GM23338 (cell line): Measurements from ENCODE around the gene BROX. TPM values are rescaled to one million over a fixed set of nuclear protein-coding genes. Genes with fewer than 3 reads are reported as not detected.

Experiments
- ATAC-seq: fragments of 200-7000 bp; cut with Tn5 transposase; 3 replicates; pipeline ENCODE4 v1.9.1; 2020
- DNase-seq: peaks from one replicate; pipeline ENCODE4 v3.0.0-alpha.2; 2015; ENCODE audit warnings: low spot score
- H2AFZ ChIP-seq: fragments of 200-600 bp; sonication (generic); 2 replicates; pipeline ENCODE4 v1.8.0; 2016; ENCODE audit warnings: antibody characterized with exemption, mild to moderate bottlenecking, moderate library complexity
- H3F3A ChIP-seq: fragments of 200-600 bp; sonication (generic); replicated peaks from 2 replicates; pipeline ENCODE4 v1.8.0; 2017; ENCODE audit warnings: antibody characterized with exemption, mixed run types, low read depth
- H3K27ac ChIP-seq: fragments of 200-600 bp; sonication (generic); 2 replicates; pipeline ENCODE4 v1.6.1; 2016; ENCODE audit warnings: low read depth
- H3K27me3 ChIP-seq: fragments of 200-600 bp; sonication (generic); 2 replicates; pipeline ENCODE4 v1.8.0; 2016; ENCODE audit warnings: mild to moderate bottlenecking, mixed run types, moderate library complexity; ENCODE audit not compliant: insufficient read depth
- H3K36me3 ChIP-seq: fragments of 200-600 bp; sonication (generic); 2 replicates; pipeline ENCODE4 v1.8.0; 2016; ENCODE audit warnings: mild to moderate bottlenecking; ENCODE audit not compliant: insufficient read depth
- H3K4me1 ChIP-seq: fragments of 200-600 bp; sonication (generic); 2 replicates; pipeline ENCODE4 v1.8.0; 2016; ENCODE audit warnings: mild to moderate bottlenecking, moderate library complexity; ENCODE audit not compliant: insufficient read depth
- H3K4me2 ChIP-seq: fragments of 200-600 bp; sonication (generic); 2 replicates; pipeline ENCODE4 v1.7.1; 2017; ENCODE audit warnings: mixed run types
- H3K4me3 ChIP-seq: fragments of 200-600 bp; sonication (generic); 2 replicates; pipeline ENCODE4 v1.6.1; 2016; ENCODE audit warnings: mixed run types
- H3K79me2 ChIP-seq: fragments of 200-600 bp; sonication (generic); replicated peaks from 2 replicates; pipeline ENCODE4 v1.8.0; 2017; ENCODE audit warnings: mild to moderate bottlenecking; ENCODE audit not compliant: insufficient read depth
- H3K9me2 ChIP-seq: fragments of 200-600 bp; sonication (generic); 2 replicates; pipeline ENCODE4 v1.8.0; 2017; ENCODE audit not compliant: insufficient read depth
- H4K20me1 ChIP-seq: fragments of 200-600 bp; sonication (generic); replicated peaks from 2 replicates; pipeline ENCODE4 v1.8.0; 2017; ENCODE audit warnings: mild to moderate bottlenecking; ENCODE audit not compliant: insufficient read depth
- H3K27ac Mint-ChIP-seq: 2 replicates; pipeline ENCODE4 v1.8.0; 2020; ENCODE audit warnings: inconsistent platforms, mild to moderate bottlenecking, moderate library complexity, mixed read lengths
- H3K27me3 Mint-ChIP-seq: 3 replicates; pipeline ENCODE4 v1.8.0; 2022; ENCODE audit warnings: low read depth, mild to moderate bottlenecking, moderate library complexity, mixed read lengths, inconsistent platforms; ENCODE audit not compliant: insufficient read depth, poor library complexity
- H3K36me3 Mint-ChIP-seq: 3 replicates; pipeline ENCODE4 v1.8.0; 2021; ENCODE audit warnings: low read depth, mild to moderate bottlenecking, inconsistent platforms, moderate library complexity, mixed read lengths
- H3K4me1 Mint-ChIP-seq: 3 replicates; pipeline ENCODE4 v1.8.0; 2020; ENCODE audit warnings: mild to moderate bottlenecking, inconsistent platforms, mixed read lengths
- H3K4me3 Mint-ChIP-seq: 3 replicates; pipeline ENCODE4 v1.8.0; 2021; ENCODE audit warnings: moderate library complexity, mild to moderate bottlenecking, inconsistent platforms, mixed read lengths
- H3K9me3 Mint-ChIP-seq: 3 replicates; pipeline ENCODE4 v1.8.0; 2020; ENCODE audit warnings: moderate library complexity, mild to moderate bottlenecking, inconsistent platforms, mixed read lengths
- CREB1 ChIP-seq: fragments of 250-450 bp; sonication (Bioruptor Pico); IDR thresholded peaks from 2 replicates; pipeline ENCODE4 v1.5.0; 2020; ENCODE audit warnings: low read depth, mild to moderate bottlenecking, moderate library complexity
- EZH2 ChIP-seq: fragments of 200-600 bp; sonication (generic); IDR thresholded peaks from one replicate; pipeline ENCODE4 v1.8.0; 2017; ENCODE audit warnings: antibody characterized with exemption, mild to moderate bottlenecking, low read depth; ENCODE audit not compliant: unreplicated experiment
- EZH2phosphoT487 ChIP-seq: fragments of 200-600 bp; sonication (generic); IDR thresholded peaks from one replicate; pipeline ENCODE4 v1.8.1; 2018; ENCODE audit warnings: antibody characterized with exemption; ENCODE audit not compliant: unreplicated experiment
- STAT1 ChIP-seq: IDR thresholded peaks from one replicate; pipeline ENCODE4 v1.6.1; 2016; ENCODE audit warnings: antibody characterized with exemption; ENCODE audit not compliant: unreplicated experiment
- ZNF114 ChIP-seq: fragments of 250-450 bp; sonication (Bioruptor Pico); IDR thresholded peaks from 2 replicates; pipeline ENCODE4 v1.5.0; 2020; ENCODE audit warnings: mild to moderate bottlenecking, moderate library complexity
- ZNF331 ChIP-seq: fragments of 250-450 bp; sonication (Bioruptor Pico); IDR thresholded peaks from 2 replicates; pipeline ENCODE4 v1.5.0; 2020; ENCODE audit warnings: low read depth, mild to moderate bottlenecking, moderate library complexity
- polyA plus RNA-seq: library from polyadenylated mRNA; unstranded; fragments of >200 nt; fragmentation: Nextera tagmentation; extraction: Ambion mirVana; gene quantifications from 2 replicates; pipeline ENCODE4 v1.2.1, GENCODE V29; 2016
- total RNA-seq: library from RNA; depleted of rRNA; stranded (reverse); fragments of >200 nt; shearing (Covaris generic); gene quantifications from 2 replicates; pipeline ENCODE4 v1.2.3, GENCODE V29; 2014
- TF ChIP-seq, protein P1 (sequence below), 2 experiments: fragments of 200-600 bp in 1 of 2; sonication (generic) in 1 of 2; conservative IDR thresholded peaks; 2 replicates each; pipeline versions ENCODE4 v1.5.1 to v1.6.1; 2016 to 2017; ENCODE audit warnings: antibody characterized with exemption in 2 of 2, low read depth in 2 of 2, mild to moderate bottlenecking in 2 of 2, moderate library complexity in 1 of 2
- TF ChIP-seq, protein P2 (sequence below): IDR thresholded peaks from one replicate; pipeline ENCODE4 v1.6.1; 2018; ENCODE audit warnings: antibody characterized with exemption; ENCODE audit not compliant: unreplicated experiment
- TF ChIP-seq, protein P3 (sequence below): fragments of 250-450 bp; sonication (Bioruptor Pico); IDR thresholded peaks from 2 replicates; pipeline ENCODE4 v1.5.0; 2020; ENCODE audit warnings: mild to moderate bottlenecking, moderate library complexity

BROX gene
- total and polyA plus RNA-seq, 2 experiments from 2014 or later, result 26.5 to 32.3 TPM

DNA sequence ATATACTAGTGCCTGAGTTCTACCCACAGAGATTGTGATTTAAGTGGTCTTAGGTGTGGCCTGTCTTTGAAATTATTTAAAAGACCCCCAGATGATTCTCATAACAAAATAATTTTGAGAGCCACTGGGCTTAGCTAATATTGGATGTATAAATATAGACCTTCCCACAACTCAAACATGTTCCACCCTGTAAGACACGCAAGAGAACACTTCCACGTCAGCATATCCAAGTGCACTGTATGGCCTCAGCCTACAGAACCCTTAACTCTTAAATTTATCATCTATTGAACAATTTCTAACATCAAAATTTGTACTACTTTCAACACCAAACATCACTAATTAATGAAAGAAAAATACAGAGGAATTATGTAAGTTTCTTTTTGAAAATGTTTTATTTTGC, 27.1 kb downstream of the BROX start:
- Histone ChIP-seq H4K20me1 (no peaks in the 10 kb centered on the region), H3K4me2 (no peak overlapping the region), H3K27me3 (no peaks in the 10 kb centered on the region), H3K4me3 (no peak overlapping the region), H3K27ac (no peak overlapping the region), H3K36me3 (no peaks in the 10 kb centered on the region), H2AFZ (no peak overlapping the region), H3F3A (no peaks in the 10 kb centered on the region), H3K9me2 (no peaks in the 10 kb centered on the region), H3K79me2 (no peaks in the 10 kb centered on the region), H3K4me1 (peaks cover 18% of the 10 kb centered on the region)
- Mint-ChIP-seq H3K27me3 (peaks cover 3% of the 10 kb centered on the region), H3K4me3 (no peak overlapping the region), H3K27ac (no peak overlapping the region), H3K36me3 (no peaks in the 10 kb centered on the region; the same call in 2 of the 3 replicates), H3K9me3 (no peaks in the 10 kb centered on the region), H3K4me1 (peaks cover 10% of the 10 kb centered on the region)
- ATAC-seq (no peak), DNase-seq (no peak)
- no peak for TF ChIP-seq CREB1 (CRISPR knock-in tag)
- TF ChIP-seq, protein P1, sequence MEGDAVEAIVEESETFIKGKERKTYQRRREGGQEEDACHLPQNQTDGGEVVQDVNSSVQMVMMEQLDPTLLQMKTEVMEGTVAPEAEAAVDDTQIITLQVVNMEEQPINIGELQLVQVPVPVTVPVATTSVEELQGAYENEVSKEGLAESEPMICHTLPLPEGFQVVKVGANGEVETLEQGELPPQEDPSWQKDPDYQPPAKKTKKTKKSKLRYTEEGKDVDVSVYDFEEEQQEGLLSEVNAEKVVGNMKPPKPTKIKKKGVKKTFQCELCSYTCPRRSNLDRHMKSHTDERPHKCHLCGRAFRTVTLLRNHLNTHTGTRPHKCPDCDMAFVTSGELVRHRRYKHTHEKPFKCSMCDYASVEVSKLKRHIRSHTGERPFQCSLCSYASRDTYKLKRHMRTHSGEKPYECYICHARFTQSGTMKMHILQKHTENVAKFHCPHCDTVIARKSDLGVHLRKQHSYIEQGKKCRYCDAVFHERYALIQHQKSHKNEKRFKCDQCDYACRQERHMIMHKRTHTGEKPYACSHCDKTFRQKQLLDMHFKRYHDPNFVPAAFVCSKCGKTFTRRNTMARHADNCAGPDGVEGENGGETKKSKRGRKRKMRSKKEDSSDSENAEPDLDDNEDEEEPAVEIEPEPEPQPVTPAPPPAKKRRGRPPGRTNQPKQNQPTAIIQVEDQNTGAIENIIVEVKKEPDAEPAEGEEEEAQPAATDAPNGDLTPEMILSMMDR (conservative IDR thresholded peaks at IDR 0.05; ENCODE audit: low read depth in 2 of 2), result no peak
- TF ChIP-seq EZH2phosphoT487, result no peak
- no peak for TF ChIP-seq ZNF331
- TF ChIP-seq, protein P2, sequence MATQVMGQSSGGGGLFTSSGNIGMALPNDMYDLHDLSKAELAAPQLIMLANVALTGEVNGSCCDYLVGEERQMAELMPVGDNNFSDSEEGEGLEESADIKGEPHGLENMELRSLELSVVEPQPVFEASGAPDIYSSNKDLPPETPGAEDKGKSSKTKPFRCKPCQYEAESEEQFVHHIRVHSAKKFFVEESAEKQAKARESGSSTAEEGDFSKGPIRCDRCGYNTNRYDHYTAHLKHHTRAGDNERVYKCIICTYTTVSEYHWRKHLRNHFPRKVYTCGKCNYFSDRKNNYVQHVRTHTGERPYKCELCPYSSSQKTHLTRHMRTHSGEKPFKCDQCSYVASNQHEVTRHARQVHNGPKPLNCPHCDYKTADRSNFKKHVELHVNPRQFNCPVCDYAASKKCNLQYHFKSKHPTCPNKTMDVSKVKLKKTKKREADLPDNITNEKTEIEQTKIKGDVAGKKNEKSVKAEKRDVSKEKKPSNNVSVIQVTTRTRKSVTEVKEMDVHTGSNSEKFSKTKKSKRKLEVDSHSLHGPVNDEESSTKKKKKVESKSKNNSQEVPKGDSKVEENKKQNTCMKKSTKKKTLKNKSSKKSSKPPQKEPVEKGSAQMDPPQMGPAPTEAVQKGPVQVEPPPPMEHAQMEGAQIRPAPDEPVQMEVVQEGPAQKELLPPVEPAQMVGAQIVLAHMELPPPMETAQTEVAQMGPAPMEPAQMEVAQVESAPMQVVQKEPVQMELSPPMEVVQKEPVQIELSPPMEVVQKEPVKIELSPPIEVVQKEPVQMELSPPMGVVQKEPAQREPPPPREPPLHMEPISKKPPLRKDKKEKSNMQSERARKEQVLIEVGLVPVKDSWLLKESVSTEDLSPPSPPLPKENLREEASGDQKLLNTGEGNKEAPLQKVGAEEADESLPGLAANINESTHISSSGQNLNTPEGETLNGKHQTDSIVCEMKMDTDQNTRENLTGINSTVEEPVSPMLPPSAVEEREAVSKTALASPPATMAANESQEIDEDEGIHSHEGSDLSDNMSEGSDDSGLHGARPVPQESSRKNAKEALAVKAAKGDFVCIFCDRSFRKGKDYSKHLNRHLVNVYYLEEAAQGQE, result no peak
- no peak for TF ChIP-seq EZH2
- no peak for TF ChIP-seq ZNF114 (CRISPR knock-in tag)
- TF ChIP-seq, protein P3, sequence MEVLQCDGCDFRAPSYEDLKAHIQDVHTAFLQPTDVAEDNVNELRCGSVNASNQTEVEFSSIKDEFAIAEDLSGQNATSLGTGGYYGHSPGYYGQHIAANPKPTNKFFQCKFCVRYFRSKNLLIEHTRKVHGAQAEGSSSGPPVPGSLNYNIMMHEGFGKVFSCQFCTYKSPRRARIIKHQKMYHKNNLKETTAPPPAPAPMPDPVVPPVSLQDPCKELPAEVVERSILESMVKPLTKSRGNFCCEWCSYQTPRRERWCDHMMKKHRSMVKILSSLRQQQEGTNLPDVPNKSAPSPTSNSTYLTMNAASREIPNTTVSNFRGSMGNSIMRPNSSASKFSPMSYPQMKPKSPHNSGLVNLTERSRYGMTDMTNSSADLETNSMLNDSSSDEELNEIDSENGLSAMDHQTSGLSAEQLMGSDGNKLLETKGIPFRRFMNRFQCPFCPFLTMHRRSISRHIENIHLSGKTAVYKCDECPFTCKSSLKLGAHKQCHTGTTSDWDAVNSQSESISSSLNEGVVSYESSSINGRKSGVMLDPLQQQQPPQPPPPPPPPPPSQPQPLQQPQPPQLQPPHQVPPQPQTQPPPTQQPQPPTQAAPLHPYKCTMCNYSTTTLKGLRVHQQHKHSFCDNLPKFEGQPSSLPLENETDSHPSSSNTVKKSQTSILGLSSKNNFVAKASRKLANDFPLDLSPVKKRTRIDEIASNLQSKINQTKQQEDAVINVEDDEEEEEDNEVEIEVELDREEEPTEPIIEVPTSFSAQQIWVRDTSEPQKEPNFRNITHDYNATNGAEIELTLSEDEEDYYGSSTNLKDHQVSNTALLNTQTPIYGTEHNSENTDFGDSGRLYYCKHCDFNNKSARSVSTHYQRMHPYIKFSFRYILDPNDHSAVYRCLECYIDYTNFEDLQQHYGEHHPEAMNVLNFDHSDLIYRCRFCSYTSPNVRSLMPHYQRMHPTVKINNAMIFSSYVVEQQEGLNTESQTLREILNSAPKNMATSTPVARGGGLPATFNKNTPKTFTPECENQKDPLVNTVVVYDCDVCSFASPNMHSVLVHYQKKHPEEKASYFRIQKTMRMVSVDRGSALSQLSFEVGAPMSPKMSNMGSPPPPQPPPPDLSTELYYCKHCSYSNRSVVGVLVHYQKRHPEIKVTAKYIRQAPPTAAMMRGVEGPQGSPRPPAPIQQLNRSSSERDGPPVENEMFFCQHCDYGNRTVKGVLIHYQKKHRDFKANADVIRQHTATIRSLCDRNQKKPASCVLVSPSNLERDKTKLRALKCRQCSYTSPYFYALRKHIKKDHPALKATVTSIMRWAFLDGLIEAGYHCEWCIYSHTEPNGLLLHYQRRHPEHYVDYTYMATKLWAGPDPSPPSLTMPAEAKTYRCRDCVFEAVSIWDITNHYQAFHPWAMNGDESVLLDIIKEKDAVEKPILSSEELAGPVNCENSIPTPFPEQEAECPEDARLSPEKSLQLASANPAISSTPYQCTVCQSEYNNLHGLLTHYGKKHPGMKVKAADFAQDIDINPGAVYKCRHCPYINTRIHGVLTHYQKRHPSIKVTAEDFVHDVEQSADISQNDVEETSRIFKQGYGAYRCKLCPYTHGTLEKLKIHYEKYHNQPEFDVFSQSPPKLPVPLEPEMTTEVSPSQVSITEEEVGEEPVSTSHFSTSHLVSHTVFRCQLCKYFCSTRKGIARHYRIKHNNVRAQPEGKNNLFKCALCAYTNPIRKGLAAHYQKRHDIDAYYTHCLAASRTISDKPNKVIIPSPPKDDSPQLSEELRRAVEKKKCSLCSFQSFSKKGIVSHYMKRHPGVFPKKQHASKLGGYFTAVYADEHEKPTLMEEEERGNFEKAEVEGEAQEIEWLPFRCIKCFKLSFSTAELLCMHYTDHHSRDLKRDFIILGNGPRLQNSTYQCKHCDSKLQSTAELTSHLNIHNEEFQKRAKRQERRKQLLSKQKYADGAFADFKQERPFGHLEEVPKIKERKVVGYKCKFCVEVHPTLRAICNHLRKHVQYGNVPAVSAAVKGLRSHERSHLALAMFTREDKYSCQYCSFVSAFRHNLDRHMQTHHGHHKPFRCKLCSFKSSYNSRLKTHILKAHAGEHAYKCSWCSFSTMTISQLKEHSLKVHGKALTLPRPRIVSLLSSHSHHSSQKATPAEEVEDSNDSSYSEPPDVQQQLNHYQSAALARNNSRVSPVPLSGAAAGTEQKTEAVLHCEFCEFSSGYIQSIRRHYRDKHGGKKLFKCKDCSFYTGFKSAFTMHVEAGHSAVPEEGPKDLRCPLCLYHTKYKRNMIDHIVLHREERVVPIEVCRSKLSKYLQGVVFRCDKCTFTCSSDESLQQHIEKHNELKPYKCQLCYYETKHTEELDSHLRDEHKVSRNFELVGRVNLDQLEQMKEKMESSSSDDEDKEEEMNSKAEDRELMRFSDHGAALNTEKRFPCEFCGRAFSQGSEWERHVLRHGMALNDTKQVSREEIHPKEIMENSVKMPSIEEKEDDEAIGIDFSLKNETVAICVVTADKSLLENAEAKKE (CRISPR knock-in tag), result no peak
- no peak for TF ChIP-seq STAT1
